Measurements from ENCODE around the gene NSUN6.

DNA sequence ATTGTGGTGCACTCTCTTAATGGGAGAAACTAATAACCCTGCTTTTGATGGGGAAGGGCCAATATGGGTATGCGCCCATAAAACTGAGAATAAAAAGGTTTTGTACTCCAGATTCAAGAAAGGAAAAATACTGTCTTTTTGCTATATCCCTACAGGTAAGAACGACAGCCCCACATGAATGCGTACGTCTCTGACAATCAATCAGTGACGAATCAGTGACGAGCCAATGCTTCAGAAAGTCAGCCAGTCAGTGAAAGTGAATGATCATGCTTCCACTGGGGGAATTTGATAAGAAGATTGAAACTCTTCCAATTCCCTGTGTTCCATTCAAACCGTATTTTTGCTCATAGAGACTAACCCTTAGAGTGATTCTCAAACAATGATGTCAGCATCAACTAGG lies 34.2 kb upstream of the NSUN6 start:
- TF ChIP-seq CTCF (IDR thresholded peaks at IDR 0.05) (no peak), POLR2A (IDR thresholded peaks at IDR 0.05) (no peak)

All from thyroid gland (tissue), 4 donors.